ENCODE results near the gene TALDO1.

TALDO1 gene

DNA sequence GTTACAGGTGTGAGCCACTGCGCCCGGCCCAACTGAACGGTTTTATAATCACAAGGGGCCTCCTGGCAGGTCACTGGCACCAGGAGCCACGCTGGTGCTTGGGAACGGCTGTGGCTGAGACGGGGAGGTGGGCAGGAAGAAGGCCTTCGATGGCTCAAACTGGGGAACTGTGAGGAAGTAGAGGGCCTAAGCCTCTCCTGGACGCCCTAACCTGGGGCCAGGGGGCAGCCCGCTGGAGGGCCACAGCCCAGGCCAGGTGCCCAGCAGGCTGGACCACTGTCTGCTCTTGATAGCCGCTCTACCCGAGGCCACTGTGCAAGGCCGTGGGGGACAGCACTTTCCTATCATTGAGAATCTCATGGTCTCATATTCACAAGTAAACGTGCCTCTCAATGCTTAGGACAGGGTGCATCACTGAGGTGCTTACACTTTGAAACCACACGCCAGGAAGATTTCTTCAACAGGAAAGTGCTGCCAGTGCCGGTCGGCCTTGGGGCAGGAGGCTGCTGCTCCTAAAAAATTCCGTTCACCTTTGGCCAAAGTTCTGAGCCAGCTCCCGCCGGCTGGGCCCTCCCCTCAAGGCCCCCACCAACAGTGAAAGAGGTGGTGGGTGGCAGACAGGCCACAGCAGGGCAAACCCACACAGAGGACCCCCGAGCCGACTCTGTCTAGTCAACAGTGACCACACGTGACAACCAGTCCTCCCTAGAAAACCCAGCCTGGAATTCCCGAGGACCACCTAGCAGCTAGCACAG lies 22.8 kb downstream of the TALDO1 start:
- DNase-seq (ENCODE audit: low read depth in 1 of 2, low spot score in 1 of 2) = no peak

DNA sequence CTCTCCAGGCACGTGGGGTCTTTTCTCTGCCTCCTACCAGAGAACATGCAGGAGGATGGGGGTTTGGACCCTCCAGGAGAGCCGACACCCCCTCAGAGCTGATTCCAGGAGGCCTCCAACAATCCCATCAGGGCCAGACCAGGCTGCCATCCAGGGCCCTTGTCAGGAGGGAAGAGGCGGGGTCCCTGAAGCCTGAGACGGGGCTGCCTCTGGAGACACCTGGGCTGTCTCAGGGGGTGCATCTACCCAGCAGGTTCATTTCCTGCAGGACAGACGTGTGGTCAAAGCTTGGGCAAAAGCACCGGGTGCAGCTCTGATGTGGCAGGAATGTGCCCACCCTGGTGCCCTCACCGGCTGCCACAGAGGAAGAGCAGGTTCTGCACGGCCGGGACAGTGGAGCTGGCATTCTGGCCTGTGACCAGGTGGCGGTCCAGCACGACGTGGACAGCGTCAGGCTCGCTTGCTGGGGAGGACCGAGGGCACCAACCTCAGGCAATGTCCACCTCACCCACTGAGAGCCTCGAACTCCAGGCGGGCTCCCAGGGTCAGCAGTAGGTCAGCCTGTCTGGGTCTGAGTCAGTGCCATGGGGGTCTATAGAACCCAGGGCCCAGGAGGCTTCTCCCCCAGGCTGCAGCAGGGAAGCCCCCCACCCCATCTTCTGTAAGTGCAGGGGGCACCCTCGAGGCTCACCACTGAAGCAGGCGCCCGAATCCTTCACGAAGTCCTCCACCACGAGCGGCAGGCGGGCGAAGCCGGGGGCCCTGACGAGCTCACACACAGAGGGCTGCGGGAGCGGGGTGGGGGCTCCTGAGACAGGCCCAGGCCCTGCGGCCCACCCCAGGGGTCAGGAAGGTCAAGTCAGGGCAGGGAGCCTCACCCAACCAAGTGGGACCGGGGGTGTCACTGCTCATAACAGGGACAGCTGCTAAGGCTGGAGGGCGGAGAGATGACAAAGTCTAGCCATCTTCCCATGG lies 23.7 kb downstream of the TALDO1 start:
- no peak for DNase-seq (ENCODE audit: low read depth in 1 of 2, low spot score in 1 of 2)

DNA sequence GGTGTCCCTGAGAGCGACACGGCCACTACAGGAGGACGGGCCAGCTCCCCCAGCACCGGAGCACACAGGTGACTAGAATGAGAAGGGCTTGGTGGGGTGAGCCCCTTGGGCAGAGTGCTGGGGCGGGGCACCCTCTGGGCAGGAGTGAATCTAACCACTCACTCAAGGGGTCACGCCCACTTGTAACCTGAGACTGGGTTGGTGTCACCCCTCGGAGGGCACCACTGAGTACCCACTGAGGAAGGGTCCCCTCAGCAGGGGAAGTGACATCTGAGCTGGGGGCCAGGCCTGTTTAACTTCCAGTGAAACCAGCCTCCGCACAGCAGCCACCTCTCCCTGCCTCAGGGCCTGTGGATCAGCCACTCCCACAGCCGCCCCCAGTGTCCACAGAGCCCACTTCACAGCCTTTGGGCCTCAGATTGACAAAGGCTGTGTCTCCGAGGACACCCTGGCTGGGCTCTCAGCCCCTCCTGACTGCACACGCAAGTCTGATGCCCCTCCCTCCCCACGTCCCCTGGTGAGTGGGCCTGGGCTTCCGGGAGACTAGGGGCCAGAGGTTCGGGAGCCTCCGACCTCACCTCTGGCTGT lies 24.4 kb downstream of the TALDO1 start:
- DNase-seq (ENCODE audit: low read depth in 1 of 2, low spot score in 1 of 2) = no peak

DNA sequence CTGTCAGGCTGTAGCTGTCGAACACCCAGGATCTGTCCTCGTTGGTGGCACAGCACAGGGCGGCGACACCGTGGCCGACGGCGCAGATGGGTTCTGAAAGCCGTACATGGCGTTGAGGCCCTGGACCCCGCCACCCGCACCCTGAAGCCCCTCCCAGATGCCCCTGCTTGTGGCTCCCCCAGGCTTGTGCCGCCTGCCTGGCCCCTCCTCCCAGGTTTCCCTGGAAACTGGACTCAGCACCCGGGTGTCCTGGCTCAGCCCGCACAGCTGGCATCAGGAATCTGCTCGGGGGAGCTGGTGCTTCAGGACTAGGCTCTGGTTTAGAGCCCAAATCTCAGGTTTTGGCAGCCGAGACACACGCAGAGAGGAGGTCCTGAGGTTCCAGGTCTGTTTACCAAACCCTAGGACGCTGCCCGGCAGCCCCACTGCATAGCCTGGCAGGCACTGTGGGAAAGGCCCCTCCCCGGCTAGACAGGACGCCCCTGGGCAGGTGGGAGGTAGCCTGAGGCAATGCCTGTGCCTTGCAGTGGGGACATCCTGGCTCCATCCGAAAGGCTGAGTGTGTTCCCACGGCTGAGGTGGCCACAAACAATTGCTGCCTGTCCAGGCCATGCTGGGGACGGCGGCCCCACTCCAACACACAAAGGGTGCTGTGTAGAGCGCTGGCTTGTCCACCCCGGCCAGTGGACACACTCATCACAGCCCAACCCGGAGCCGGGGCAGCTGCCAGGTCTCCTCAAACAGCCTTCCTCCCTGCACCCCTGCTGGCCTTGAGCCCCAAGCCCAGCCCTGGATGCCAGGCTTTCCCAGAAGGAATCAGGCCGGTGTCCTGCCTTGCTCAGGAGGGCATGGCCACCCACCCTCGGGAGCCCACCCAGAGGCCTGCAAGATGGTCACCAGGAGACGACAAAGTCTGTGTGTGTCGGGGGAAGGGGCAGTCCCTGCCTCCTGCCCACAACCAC lies 25.4 kb downstream of the TALDO1 start:
- no peak for DNase-seq (ENCODE audit: low read depth in 1 of 2, low spot score in 1 of 2)

DNA sequence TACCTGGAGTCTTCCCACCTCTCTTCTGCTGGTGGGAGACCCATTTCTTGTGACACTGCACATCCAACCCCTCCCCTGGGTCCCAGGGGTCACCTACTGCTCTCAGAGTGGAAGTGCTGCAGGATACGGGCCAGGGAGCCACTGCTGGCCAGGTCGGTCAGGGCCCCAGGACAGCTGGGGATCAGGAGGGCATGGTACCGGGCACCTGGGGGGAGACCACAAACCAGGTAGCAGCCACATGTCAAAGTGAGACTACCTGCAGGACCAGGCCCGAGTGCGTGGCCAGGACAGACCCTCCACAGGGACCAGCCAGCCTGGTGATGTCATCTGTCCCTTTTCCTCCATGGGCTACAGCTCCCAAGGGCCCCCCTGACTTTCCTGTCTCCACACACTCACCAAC lies 26.2 kb downstream of the TALDO1 start:
- no peak for DNase-seq (ENCODE audit: low read depth in 1 of 2, low spot score in 1 of 2)

DNA sequence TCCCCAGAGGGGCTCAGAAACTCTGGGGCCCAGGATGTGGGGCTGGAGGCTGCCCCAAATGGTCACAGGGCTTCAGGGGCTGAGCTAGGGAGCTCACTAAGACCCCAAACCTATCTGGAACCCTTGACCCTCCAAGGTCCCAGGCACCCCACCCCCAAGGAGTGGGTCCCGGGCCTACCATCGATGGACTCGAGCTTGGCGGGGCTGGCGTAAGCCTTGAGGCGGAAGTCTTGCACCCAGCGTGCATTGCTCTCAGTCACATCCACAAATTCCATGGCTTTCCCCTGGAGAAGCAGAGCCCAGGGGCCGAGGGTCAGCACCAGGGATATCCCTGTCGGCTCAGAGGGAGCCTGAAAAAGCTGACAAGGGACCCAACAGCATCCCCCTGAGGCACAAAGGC lies 26.6 kb downstream of the TALDO1 start:
- no peak for DNase-seq (ENCODE audit: low read depth in 1 of 2, low spot score in 1 of 2)

DNA sequence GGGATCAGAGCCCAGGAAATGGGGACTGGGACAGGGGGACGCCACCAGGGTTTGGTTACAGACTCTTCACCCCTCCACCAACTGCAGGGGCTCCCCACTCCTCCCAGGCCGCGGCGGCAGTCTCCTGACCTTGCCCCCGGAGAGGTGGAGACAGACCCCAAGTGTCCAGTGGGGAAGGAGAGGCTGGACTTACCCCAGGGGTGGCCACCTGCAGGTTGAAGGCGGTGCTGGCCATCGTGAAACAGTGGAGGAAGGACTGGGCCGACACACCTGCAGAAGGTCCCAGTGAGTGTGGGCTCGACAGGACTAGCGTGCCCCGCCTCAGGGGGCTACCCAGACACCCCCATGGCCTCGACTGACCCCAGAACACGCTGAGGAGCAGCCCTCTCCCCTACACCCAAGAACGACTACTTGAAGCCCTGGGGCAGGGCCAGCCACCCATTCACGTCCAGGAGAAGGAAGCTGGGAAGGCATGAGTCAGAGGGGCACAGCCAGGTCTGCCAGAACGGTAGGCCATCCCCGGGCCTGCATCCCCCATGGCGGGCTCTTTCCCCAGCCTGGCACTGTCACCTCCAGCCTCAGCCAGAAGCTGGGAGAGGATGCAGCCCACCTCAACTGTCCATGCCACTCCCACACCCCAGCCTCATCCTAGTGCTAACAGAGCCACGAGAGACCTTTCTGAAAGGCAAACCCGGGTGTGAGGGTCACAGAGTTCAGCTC lies 27.8 kb downstream of the TALDO1 start:
- no peak for DNase-seq (ENCODE audit: low read depth in 1 of 2, low spot score in 1 of 2)

DNA sequence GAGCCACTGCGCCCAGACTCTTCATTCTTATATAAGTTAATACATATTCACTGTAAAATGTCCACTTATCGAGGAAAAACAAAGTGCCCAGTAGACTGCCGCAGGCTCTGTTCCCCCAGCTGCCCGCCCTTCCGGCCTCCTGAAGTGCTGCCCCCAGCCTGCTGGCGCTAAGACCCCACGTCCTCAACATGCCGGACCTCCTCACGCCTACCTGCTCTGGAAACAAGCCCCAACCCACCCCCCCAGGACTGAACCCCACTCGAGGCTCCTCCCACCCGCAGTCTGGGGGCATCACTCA lies 28.9 kb downstream of the TALDO1 start:
- DNase-seq (ENCODE audit: low read depth in 1 of 2, low spot score in 1 of 2) = no peak

DNA sequence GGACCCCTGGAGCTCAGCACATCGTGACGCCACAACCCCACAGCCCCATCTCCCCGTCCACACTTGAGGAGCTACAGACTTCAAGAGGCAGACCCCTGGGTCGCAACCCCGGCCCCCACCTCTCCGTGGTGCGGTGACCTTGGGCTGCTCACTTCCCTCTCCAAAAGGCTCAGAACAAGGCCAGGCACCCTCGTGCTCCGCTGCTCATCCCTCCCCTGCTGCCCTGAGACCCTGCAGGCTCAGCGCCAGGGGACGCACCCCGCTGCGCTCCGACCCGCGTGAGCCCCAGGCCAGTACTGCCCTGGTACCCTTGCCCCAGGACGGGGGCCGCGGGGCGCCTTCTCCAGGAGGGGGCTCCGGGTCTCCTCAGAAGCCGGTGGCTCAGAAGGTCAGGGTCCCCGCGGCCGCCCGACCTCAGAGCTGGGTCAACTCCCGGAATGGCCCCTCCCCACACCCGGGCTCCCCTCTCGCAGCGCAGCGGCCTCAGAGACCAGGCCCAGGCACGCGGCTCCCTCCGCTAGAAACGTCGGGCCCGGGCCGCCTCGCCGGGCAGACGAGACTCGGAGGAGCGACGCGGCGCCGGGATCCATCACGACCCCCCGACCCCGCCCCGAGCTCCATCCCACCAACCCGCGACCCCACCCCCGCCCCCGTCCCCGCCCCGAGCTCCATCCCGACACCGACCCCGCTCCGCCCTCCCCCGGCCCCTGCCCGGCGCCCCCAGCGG lies 29.5 kb downstream of the TALDO1 start:
- DNase-seq (ENCODE audit: low read depth in 1 of 2, low spot score in 1 of 2) = no peak

DNA sequence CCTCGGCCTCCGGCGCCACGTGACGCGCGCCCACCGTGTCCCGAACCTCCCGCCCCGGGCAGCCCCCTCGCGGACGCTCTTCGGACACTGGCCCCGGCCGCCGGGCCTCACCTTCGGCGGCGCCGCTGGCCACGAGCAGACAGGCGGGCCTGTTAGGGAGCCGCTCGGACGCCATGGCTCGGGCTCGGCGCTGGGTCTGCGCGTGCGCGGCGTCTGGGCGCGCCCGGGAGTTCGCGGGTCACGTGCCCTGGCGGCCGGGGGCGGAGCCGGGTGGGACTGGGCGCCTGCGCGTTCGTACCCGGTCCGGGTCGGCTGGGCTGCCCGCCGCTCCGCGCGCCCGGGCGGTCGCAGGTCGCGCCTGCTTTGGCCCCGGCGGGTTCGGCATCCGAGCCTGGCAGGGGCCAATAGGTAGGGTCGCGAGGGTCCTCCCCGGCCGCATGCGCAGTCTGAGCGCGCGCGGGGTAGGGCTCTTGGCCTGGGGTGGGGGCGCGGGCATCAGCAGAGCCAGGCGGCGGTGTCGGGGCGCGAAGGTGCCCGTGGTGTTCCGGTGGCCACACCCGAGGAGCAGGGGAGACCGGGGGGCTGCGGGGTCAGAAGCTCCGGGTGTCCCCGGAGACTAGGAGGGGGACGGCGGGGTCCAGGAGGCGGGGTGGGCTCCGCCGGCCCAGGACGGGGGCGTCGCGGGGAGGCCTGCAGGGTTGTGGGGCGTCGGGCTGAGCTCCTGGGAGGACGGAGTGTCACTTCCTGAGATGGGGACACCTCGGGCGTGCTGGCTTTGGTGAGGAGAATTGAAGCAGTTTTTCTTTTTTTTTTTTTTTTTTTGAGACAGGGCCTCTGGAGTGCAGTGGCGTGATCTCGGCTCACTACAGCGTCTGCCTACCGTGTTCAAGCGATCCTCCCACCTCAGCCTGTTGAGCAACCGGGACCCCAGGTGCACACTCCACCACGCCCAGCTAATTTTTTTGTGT lies 30.3 kb downstream of the TALDO1 start, which contains the start of gene GATD1:
GATD1 (minus strand) TSS at position 200 of the 968 bp plus-strand sequence; CDS start at position 175, 25 bp downstream.
- peak; percentile 88 to 93 for DNase-seq (ENCODE audit: low read depth in 1 of 2, low spot score in 1 of 2)

DNA sequence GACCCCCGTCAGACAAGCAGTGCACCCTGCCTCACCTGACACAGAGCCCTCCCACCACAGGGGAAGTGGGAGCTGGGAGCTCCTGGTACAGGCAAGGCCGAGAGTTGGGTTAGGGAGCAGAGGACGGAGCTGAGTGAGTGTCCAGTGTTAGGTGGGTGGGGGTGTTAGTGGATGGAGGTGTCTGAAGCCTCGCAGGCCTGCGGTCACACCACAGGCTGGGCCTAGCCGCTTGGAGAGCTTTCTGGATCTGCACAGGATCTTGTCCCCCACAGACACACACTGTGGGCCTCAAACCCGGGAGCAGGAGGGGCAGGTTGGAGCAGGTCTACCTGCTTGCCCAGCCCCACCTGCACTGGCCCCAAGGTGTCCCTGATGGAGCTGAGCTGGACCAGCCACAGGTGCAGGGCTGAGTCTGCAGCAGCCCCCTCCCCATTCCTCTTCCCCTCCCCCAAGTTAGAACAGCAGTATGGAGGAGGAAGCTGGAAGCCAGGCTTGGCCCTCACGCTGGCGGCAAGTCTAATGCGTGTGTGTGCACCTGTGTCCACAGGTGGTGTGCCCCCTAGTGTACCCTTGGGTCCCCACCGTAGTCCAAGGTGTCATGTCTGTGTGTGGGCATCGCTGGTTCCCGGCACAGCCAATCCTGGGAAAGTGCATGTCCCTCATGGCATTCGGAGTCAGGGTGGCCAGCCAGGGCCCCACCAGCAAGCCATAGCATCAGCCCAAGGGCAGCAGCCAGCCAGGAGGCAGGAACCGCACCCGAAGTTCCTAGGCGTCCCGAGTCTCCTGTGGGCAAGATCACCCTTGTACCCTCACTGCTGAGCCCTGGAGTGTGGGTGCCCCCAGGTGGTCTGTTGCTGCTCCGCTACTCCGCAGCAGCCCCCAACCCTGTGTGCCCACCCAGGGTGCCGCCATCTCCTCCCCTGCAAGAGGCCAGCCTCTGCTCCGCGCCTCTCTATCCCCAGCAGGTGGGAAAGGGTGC lies 32.0 kb downstream of the TALDO1 start:
- no peak for DNase-seq (ENCODE audit: low read depth in 1 of 2, low spot score in 1 of 2)

DNA sequence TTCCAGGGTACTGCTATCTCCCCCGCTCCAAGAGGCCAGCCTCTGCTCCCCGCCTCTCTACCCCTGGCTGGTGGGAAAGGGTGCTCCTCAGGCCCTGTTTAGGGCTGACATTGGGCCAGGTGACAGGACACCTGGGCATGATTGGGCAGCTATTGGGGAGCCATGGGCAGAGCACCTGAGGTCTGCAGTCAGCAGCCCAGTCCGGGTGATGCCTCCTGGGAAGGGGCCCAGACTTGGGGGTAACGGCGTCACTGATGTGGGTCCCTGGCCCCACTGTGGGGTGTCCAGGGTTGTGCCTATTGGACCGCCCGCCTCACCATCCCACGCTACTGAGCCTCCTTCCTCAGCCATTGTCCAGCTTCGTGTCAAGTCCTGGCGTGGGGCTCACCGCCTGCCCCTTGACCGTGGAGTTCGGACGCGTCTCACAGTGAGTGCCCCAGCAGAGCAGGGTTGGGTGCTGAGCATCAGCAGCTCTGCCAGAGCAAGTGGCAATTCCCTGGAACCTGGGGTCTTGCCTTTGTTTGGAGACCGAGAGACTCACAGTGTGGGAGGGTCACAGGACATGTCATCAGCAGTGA lies 32.8 kb downstream of the TALDO1 start:
- no peak for DNase-seq (ENCODE audit: low read depth in 1 of 2, low spot score in 1 of 2)

DNA sequence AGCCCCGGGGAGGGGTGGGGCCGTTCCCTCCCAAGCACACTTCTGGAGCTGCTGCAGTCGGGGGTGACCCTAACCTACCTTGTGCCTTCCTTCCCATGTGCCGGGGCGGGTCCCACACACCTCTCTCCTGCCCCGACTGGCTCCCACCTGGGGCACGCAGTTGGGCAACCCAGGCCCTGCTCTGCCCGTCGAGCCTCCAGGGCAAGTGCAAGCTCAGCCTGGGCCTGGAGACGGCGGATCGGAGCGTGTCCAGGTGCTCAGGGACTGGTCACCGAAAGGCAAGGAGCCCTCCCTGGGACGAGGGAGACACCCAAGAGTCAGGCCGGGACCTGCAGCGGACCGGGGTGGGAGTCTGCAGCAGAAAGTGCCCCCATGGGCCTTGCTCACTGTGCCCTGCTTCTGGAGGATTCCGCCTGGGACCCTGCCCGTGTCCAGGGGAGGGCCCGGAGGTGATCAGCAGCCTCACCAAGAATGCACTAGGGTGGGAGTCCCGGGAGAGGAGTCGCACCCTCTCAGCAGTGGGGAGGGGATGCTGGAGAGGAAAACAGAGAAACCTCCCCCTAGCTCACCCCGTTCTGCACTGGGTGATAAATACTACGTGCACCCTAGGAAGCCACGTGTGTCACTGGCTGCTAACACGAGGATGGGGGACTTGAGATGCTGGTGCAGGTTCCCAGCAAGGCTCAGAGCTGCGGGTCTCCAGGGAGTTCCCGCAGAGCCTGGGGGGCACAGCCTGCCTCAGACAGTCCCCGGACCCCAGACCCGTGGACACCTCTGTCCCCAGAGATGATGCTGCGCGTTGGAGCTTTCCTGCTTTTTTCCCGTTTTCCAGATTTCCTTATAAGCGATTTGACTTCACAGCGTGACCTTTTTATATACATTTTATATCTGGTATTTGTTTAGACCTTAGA lies 35.3 kb downstream of the TALDO1 start:
- no peak for DNase-seq (ENCODE audit: low read depth in 1 of 2, low spot score in 1 of 2)

DNA sequence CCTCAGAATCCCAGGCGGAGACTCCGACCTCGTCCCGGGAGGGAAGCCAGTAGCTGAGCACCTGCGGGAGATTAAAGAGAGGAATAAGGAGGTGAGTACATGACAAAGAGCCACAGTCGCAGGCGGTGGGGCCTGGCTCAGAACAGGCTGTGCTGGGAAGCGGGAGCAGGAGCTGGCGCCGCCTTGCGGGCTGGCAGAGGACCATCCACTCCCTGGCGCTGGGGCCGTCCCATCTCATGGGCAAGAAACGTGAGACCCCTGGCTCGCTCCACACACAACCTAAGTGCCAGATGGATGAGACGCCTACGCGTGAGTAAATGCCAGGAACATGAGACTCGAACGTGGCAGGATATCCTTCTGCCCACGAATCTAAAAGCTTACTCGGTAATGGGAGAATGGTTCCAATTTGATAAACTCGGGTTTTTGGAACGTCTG lies 36.3 kb downstream of the TALDO1 start:
- DNase-seq (ENCODE audit: low read depth in 1 of 2, low spot score in 1 of 2) = no peak

DNA sequence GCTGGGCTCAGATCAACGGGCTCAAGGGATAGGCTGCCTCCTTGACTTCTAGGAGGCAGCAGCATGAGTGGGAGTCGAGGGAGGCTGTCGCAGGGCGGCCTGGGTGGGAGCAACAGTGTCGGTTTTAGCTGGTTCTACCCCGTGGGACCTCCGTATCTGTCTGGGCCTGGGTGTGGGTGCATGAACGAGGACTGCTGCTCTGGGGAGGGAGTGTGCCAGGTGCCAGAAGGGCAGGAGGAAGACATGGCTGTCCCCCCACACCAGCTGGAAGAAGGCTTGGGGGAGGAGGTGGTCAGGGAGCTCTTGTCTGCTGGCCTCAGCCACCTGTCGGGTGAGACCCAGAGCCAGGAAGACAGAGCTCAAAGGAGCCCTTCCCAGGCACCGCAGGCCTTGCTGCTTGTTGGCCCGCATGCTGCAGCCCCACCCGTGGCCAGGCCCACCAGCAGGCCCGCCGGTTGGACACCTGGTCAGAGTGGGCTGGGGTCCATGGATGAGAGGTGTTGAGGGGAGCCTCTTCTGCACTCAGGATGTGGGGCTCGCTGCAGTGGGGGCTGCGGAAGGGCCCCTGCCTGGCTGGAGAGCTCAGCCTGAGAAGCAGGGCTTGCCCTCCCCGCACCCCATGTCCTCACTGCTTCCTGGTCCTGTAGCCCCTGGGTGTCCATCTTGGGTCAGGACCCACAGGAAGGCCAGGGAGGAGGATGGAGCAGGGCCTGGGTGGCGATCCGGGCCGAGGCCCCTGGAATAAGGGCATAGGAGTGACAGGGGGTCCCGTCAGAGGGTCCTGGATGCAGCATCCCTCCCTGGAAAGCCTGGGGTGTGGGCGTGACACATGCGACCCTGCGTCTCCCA lies 39.2 kb downstream of the TALDO1 start:
- DNase-seq (ENCODE audit: low read depth in 1 of 2, low spot score in 1 of 2) = no peak
